A673 (cell line): ENCODE results near the gene SLAIN2. TPM values are rescaled to one million over a fixed set of nuclear protein-coding genes. Genes with fewer than 3 reads are reported as not detected.

Source experiments
- BruUV-seq: library from RNA; stranded (reverse); fragments of 400-500 nt; replicated peaks from 2 replicates; lab custom pipeline; 2021; lab: Mats Ljungman, UMichigan
- CTCF ChIA-PET: fragments of 300-600 bp; sonication (Branson Sonifier 250); formaldehyde crosslinking; loops from one replicate; lab custom pipeline; 2022; ENCODE audit warnings: antibody characterized with exemption; lab: Charles Lee
- POLR2A ChIA-PET: fragments of 300-600 bp; sonication (Branson Sonifier 250); formaldehyde crosslinking; loops from one replicate; lab custom pipeline; 2022; ENCODE audit warnings: antibody characterized with exemption; ENCODE audit not compliant: low non-redundant PET; lab: Charles Lee
- DNase-seq: peaks from one replicate; pipeline ENCODE4 v3.0.0-alpha.2; 2015; ENCODE audit warnings: low spot score
- H3K27ac ChIP-seq: fragments of 200-600 bp; sonication (generic); 2 replicates; pipeline ENCODE4 v1.5.1; 2016; ENCODE audit warnings: mixed run types, low read depth, mild to moderate bottlenecking, mixed read lengths, antibody characterized with exemption, low read length; ENCODE audit not compliant: poor library complexity, severe bottlenecking
- H3K27me3 ChIP-seq: fragments of 200-600 bp; sonication (generic); replicated peaks from 2 replicates; pipeline ENCODE4 v1.6.1; 2017; ENCODE audit warnings: mixed run types, low read depth, mild to moderate bottlenecking, mixed read lengths, antibody characterized with exemption, low read length; ENCODE audit not compliant: insufficient read depth, poor library complexity
- H3K36me3 ChIP-seq: fragments of 200-600 bp; sonication (generic); 2 replicates; pipeline ENCODE4 v1.6.1; 2016; ENCODE audit warnings: mixed run types, mild to moderate bottlenecking, mixed read lengths, antibody characterized with exemption, low read length; ENCODE audit not compliant: insufficient read depth, poor library complexity, severe bottlenecking
- H3K4me1 ChIP-seq: fragments of 200-600 bp; sonication (generic); 2 replicates; pipeline ENCODE4 v1.6.1; 2017; ENCODE audit warnings: mixed run types, mild to moderate bottlenecking, mixed read lengths, antibody characterized with exemption, low read length; ENCODE audit not compliant: insufficient read depth, poor library complexity, severe bottlenecking
- H3K4me3 ChIP-seq: fragments of 200-600 bp; sonication (generic); 2 replicates; pipeline ENCODE4 v1.5.1; 2016; ENCODE audit warnings: low read depth, mixed run types, mild to moderate bottlenecking, mixed read lengths, low read length; ENCODE audit not compliant: poor library complexity, severe bottlenecking
- H3K9me3 ChIP-seq: fragments of 200-600 bp; sonication (generic); 2 replicates; pipeline ENCODE4 v1.6.1; 2016; ENCODE audit warnings: mixed run types, low read depth, mild to moderate bottlenecking, mixed read lengths, antibody characterized with exemption, low read length; ENCODE audit not compliant: poor library complexity, severe bottlenecking
- EZH2 ChIP-seq: fragments of 200-600 bp; sonication (generic); IDR thresholded peaks from 2 replicates; pipeline ENCODE4 v1.6.1; 2017; ENCODE audit warnings: borderline replicate concordance, low read depth, mild to moderate bottlenecking, mixed read lengths, antibody characterized with exemption, low read length; ENCODE audit not compliant: poor library complexity, severe bottlenecking
- intact Hi-C: fragments of 100-400 bp; cut with micrococcal nuclease; formaldehyde crosslinking; loops from one replicate; pipeline ENCODE4 v1.10.0; 2022; ENCODE audit not compliant: unreplicated experiment
- total RNA-seq: library from RNA; stranded (reverse); gene quantifications from 2 replicates; pipeline ENCODE4 v1.2.3, GENCODE V29; 2021
- TF ChIP-seq, protein P1 (sequence below): fragments of 300-800, 200-600 bp; sonication (generic); conservative IDR thresholded peaks from 2 replicates; pipeline ENCODE4 v1.5.1; 2017; ENCODE audit warnings: low read depth, mild to moderate bottlenecking, antibody characterized with exemption, low read length, moderate library complexity, mixed read lengths

Gene SLAIN2
- total RNA-seq, 1 experiment from 2014 or later, result 74.0 TPM

- ChIA-PET POLR2A (no interaction called here), CTCF (interaction anchor here (0.6 kb wide), 2 partner anchors 104 to 182 kb away, joined by 3 to 9 read pairs; no protein-coding TSS in a partner anchor)
- BruUV-seq, result no TSS peak
- TF ChIP-seq, protein P1, sequence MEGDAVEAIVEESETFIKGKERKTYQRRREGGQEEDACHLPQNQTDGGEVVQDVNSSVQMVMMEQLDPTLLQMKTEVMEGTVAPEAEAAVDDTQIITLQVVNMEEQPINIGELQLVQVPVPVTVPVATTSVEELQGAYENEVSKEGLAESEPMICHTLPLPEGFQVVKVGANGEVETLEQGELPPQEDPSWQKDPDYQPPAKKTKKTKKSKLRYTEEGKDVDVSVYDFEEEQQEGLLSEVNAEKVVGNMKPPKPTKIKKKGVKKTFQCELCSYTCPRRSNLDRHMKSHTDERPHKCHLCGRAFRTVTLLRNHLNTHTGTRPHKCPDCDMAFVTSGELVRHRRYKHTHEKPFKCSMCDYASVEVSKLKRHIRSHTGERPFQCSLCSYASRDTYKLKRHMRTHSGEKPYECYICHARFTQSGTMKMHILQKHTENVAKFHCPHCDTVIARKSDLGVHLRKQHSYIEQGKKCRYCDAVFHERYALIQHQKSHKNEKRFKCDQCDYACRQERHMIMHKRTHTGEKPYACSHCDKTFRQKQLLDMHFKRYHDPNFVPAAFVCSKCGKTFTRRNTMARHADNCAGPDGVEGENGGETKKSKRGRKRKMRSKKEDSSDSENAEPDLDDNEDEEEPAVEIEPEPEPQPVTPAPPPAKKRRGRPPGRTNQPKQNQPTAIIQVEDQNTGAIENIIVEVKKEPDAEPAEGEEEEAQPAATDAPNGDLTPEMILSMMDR, result no peak
- TF ChIP-seq EZH2, result no peak
- H3K27me3 ChIP-seq, result no peaks in the 10 kb centered on the region
- H3K4me1 ChIP-seq, result peaks cover 19% of the 10 kb centered on the region
- H3K27ac ChIP-seq, result peak overlapping the region; percentile 95
- no peaks in the 10 kb centered on the region for H3K9me3 ChIP-seq
- DNase-seq, result no peak
- peak overlapping the region; percentile 95 for H3K4me3 ChIP-seq
- intact Hi-C loops, result loop anchor here (5.0 kb wide), 1 partner anchor 35 kb away; no protein-coding TSS in a partner anchor
- no peaks in the 10 kb centered on the region for H3K36me3 ChIP-seq
Measured at GRCh38 chr4:48342606-48342880, 1.2 kb downstream of the SLAIN2 start.

DNA sequence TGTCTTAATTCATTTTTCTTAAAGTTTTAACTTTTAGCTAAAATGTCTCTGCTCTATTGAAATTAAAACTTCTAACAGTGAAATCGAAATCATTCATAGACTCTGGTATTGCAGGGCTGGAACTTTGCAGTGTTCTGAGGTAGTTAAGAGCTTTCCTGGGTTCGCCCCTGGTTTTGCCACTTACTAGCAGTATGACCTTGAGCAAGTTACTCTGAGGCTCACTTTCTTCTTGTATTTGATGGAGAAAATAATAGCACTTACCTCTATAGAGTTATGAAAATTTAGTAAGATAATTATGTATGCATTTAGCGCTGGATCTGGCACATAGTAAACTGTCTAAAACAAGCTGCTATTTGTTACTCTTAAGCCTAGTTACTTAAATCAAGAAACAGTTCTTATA lies 1.7 kb downstream of the SLAIN2 start:
- TF ChIP-seq, protein P1, result no peak
- no peak for TF ChIP-seq EZH2
- BruUV-seq, result no TSS peak
- no peaks in the 10 kb centered on the region for H3K27me3 ChIP-seq
- ChIA-PET POLR2A (interaction anchor here (0.6 kb wide), 1 partner anchor 854 kb away, joined by 9 read pairs; no protein-coding TSS in a partner anchor), CTCF (interaction anchor here (0.6 kb wide), 1 partner anchor 104 kb away, joined by 9 read pairs; no protein-coding TSS in a partner anchor)
- no peak for DNase-seq
- peak overlapping the region; percentile 95 for H3K4me3 ChIP-seq
- H3K27ac ChIP-seq, result peak overlapping the region; percentile 95
- H3K9me3 ChIP-seq, result no peaks in the 10 kb centered on the region
- intact Hi-C loops, result loop anchor here (5.0 kb wide), 1 partner anchor 34 kb away; no protein-coding TSS in a partner anchor
- peaks cover 19% of the 10 kb centered on the region for H3K4me1 ChIP-seq
- H3K36me3 ChIP-seq, result no peaks in the 10 kb centered on the region

GRCh38 chr4:48343551-48343950 lies 2.2 kb downstream of the SLAIN2 start:
- no peaks in the 10 kb centered on the region for H3K36me3 ChIP-seq
- H3K4me3 ChIP-seq, result peak overlapping the region; percentile 95
- no peaks in the 10 kb centered on the region for H3K9me3 ChIP-seq
- ChIA-PET CTCF (no interaction called here), POLR2A (interaction anchor here (0.6 kb wide), 1 partner anchor 855 kb away, joined by 9 read pairs; no protein-coding TSS in a partner anchor)
- peaks cover 19% of the 10 kb centered on the region for H3K4me1 ChIP-seq
- intact Hi-C loops, result loop anchor here (5.0 kb wide), 1 partner anchor 34 kb away; no protein-coding TSS in a partner anchor
- H3K27ac ChIP-seq, result no peak overlapping the region
- TF ChIP-seq, protein P1, result no peak
- no peak for TF ChIP-seq EZH2
- DNase-seq, result no peak
- H3K27me3 ChIP-seq, result no peaks in the 10 kb centered on the region
- TSS peak; percentile 23 for BruUV-seq
